Mucosa of descending colon (tissue), 3 donors: Measurements from ENCODE around the gene GPR27. TPM values are rescaled to one million over a fixed set of nuclear protein-coding genes. Genes with fewer than 3 reads are reported as not detected.

ENCODE experiments used
- ATAC-seq: fragments of 200-7000 bp; cut with Tn5 transposase; one replicate; pipeline ENCODE4 v1.9.1; 2020; ENCODE audit warnings: mild to moderate bottlenecking, moderate library complexity
- DNase-seq, 3 donors: peaks; one replicate each; pipeline ENCODE4 v3.0.0-alpha.2; 2020
- H3K36me3 ChIP-seq: fragments of 200-600 bp; one replicate; pipeline ENCODE4 v1.8.0; 2021; ENCODE audit warnings: low read depth, mild to moderate bottlenecking
- H3K4me1 ChIP-seq: fragments of 200-600 bp; one replicate; pipeline ENCODE4 v1.8.0; 2021; ENCODE audit warnings: low read depth, mild to moderate bottlenecking
- H3K4me3 ChIP-seq: fragments of 200-600 bp; one replicate; pipeline ENCODE4 v1.8.0; 2021; ENCODE audit warnings: mild to moderate bottlenecking
- H3K9me3 ChIP-seq: fragments of 200-600 bp; one replicate; pipeline ENCODE4 v1.8.0; 2021; ENCODE audit warnings: mild to moderate bottlenecking
- CTCF ChIP-seq: fragments of 200-600 bp; IDR thresholded peaks from one replicate; pipeline ENCODE4 v1.8.0; 2022; ENCODE audit warnings: antibody characterized with exemption, mild to moderate bottlenecking
- intact Hi-C, 2 donors: fragments of 100-400 bp; cut with DNase I in 1 of 2; cut with micrococcal nuclease in 1 of 2; formaldehyde crosslinking; loops; one replicate each; pipeline versions ENCODE4 v1.11.0 to v1.11.1; 2022; cut with DNase I, micrococcal nuclease
- total RNA-seq, 3 donors: library from RNA; stranded (reverse); fragmentation: NEBNext Ultra II Directional in 2 of 3; extraction: Animal tissue kit (Norgen Biotek cat#: 25700) in 2 of 3; gene quantifications; one replicate each; pipeline versions ENCODE4 v1.2.1 to v1.2.4, GENCODE V29; 2021 to 2023
- donor health status: DM: no; HTN: no; CAD: no; lungs with moderate emphysema.
- donor health status: DM: no; HTN: no; CAD: no.
- donor health status: DM: no; HTN: yes; CAD: no.

Gene GPR27
- total RNA-seq, 3 donors from 2014 or later = 0.14 to 2.1 (median 0.39) TPM

- no peak overlapping the region for H3K4me3 ChIP-seq
- H3K4me1 ChIP-seq = no peaks in the 10 kb centered on the region
- H3K36me3 ChIP-seq = no peaks in the 10 kb centered on the region
- no peaks in the 10 kb centered on the region for H3K9me3 ChIP-seq
- DNase-seq (no peak), ATAC-seq (no peak)
- no peak for TF ChIP-seq CTCF
- intact Hi-C loops = no loop called here
These were observed 20.3 kb upstream of the GPR27 start for GRCh38 chr3:71733319-71733718.

- no peak for TF ChIP-seq CTCF
These were observed 18.8 kb upstream of the GPR27 start for GRCh38 chr3:71734881-71735280.

GRCh38 chr3:71742621-71743020 is 11.0 kb upstream of the GPR27 start:
- intact Hi-C loops = no loop called here
- DNase-seq (no peak), ATAC-seq (no peak)
- Histone ChIP-seq H3K4me3 (no peak overlapping the region), H3K36me3 (no peaks in the 10 kb centered on the region), H3K4me1 (no peaks in the 10 kb centered on the region), H3K9me3 (peaks cover 26% of the 10 kb centered on the region)
- no peak for TF ChIP-seq CTCF

More at GRCh38 chr3:71734881-71735280, 18.8 kb upstream of the GPR27 start:
- no peaks in the 10 kb centered on the region for H3K9me3 ChIP-seq
- no peak for ATAC-seq
- DNase-seq = no peak
- no peaks in the 10 kb centered on the region for H3K4me1 ChIP-seq
- intact Hi-C loops = no loop called here
- no peak overlapping the region for H3K4me3 ChIP-seq
- no peaks in the 10 kb centered on the region for H3K36me3 ChIP-seq

GRCh38 chr3:71744738-71745137 is 8.9 kb upstream of the GPR27 start:
- no peaks in the 10 kb centered on the region for H3K4me1 ChIP-seq
- H3K36me3 ChIP-seq = no peaks in the 10 kb centered on the region
- ATAC-seq (no peak), DNase-seq (no peak)
- H3K9me3 ChIP-seq = peaks cover 26% of the 10 kb centered on the region
- no peak overlapping the region for H3K4me3 ChIP-seq
- intact Hi-C loops = no loop called here
- no peak for TF ChIP-seq CTCF

GRCh38 chr3:71751602-71752001 is 2.1 kb upstream of the GPR27 start:
- no peak for TF ChIP-seq CTCF
- H3K9me3 ChIP-seq = no peaks in the 10 kb centered on the region
- H3K36me3 ChIP-seq = no peaks in the 10 kb centered on the region
- intact Hi-C loops = no loop called here
- DNase-seq = no peak
- peaks cover 2% of the 10 kb centered on the region for H3K4me1 ChIP-seq
- no peak overlapping the region for H3K4me3 ChIP-seq
- no peak for ATAC-seq
